Activated CD4-positive, alpha-beta T cell treated with anti-CD3 and anti-CD28 coated beads, Interleukin-2, Interleukin-4, amounts not matched to agents 100 ng/mL and 50 ng/mL, durations not matched to agents 16 hours and 8 hours (primary cell): ENCODE data around the gene AXIN2.

ENCODE experiments used
- DNase-seq: peaks from one replicate; pipeline ENCODE4 v3.0.0-alpha.2; 2020; ENCODE audit warnings: low spot score

The AXIN2 gene

DNA sequence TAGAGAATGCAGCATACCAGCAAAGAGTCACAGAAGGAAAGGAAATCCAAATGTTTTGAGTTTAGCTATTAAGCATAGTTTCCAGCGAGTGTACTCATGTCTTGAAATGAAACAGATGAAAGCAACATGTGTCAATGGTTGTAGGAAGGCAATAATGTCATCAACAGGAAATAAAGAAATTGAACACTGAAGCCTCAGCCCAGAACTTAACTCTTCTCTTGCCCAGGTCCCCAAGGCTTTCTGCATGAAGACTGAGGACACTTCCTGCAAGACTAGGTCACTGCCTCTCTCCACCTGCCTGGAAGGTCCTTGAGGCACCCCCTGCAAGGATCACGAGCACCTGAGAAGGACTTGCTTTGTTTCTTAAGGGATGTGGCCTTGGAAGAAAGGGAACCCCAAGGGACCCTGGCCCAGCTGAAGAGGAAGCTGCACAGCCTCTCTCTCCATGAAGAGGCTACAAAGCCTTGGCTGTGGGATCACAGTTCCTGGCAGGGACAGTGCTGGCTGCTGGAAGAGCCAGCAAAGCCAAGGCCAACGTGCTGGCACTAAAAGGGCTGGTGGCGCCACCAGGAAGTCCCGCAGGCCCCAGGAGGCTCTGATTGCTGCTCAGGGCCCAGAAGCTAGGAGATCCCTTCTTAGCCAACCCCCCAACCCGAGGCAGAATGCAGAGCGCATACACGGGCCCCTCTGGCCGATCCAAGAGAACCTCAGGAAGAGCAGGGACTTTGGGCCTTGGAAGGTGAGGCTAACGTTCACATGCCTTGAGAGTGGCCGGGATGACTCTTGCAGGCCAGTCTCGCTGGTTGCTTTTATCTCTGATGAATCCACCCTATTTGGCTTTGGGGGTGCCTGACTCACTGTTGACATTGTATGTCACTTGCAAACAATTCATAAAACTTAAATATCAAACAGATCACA lies 23.4 kb upstream of the AXIN2 start:
- peak; percentile 39 for DNase-seq

DNA sequence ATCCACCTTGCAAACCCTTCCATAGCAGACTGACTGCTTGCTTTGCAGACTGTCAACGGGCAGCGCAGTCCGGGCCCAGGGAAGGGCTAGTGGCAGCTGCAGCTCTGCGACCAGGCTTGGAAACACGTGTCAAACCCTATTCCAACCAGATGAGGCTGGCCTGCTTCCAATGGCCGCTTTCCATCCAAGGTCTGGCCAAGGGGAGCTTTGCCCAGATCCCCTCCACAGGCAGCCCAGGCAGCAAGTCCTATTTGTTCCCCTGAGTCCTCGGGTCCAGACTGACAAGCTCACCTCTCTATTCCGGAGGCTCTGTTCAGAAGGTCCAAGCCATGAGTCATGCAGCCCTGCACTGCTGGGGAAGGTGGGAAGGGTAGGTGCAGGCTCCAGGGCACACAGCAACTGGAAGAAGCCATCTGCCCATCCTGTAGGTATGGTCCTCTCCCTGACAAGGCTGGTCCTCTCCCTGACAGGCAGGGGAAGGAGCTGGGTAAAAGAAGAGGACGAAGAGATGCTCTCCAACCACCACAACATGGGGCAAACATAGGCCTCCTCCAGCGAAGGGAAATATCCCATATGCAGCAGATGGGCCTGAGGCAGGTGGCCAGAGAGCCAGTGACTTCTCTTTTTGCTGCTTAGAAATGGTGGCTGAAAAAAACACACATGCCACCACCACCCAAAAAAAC lies 22.6 kb upstream of the AXIN2 start:
- DNase-seq, result no peak

DNA sequence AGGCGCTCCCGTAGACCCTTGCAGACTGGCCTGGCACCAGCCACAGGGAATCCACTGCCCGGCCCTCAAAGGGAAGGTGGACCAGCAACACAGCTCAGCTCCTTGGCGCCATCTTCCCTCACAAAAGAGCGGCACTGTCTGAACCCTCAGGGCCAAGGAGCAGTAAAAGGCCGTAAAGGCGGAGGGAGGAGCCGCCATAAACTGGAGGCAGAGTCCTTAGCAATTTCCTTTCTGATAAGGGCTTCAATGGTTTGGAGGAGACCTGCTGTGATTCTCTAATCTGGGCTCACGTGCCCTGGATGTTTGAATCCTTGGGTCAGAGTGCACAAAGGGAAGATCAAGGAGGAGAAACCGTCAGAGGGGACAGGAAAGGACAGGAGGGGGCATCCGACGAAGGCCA lies 15.5 kb upstream of the AXIN2 start:
- no peak for DNase-seq

DNA sequence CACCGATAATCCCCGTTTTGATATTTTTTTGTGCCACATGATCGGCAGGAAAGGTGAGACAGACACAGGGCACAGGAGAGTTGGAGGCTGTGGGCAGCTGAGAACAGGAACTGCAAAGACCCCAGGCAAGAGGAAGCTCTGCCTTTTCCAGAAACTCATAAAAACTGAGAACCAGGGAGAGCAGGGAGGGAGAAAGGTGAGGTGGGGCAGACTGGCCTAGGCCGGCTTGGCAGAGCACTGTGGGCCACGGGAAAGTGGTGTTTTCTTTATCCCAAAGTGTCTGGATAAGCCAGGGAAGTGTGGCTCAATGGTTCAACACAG lies 11.8 kb upstream of the AXIN2 start:
- DNase-seq, result no peak

DNA sequence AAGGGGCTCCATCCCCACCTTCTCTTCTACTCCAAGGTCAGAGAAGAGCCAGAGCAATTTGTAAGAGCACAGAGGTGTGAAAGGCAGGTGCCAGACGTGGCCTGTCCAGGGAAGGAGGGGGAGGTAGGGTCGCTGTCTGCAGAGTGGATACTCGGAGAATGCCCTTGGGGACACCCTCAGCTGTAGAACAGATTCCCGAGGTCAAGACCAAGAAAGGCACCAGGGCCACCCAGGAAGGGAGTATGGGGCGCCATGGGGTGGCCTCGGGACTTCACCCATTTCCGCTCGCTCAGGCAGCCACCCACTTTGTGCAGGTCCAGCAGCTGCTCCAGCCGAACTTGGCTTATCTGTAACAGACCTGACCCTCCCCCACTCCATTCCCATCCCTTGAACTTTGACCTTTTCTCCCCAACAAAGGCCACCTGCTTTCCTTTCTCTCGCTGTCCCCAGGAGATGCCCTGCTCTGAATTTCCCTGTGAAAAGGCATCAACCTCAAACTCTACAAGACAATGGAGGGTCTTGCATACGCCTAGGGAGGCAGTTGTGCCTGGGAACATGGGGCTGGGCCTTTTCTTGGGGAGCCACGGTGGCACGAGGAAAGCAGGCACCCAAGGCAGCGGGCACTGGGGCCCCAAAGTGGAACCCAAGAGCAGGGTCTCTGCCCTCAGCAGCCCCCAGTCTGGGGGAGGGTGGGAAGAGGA lies 11.3 kb upstream of the AXIN2 start:
- DNase-seq, result no peak

DNA sequence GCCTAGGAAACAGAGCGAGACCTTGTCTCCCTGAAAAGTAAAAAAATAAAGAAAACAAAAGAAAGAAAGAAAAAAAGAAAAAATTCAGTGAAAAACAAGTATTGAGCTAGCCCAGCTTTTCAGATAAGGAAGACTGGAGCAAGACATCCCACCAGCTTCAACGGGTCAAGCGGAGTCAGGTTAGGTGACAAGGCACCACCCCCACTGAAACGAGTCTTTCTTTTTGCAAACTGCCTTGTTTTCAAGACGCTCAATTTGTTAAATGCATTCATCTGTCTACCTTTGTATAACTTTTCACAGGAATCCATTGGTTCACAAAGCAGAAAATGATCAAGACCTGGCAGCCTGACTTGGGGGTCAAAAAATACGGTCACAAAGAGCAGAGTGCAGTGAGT lies 10.7 kb upstream of the AXIN2 start:
- DNase-seq, result no peak

DNA sequence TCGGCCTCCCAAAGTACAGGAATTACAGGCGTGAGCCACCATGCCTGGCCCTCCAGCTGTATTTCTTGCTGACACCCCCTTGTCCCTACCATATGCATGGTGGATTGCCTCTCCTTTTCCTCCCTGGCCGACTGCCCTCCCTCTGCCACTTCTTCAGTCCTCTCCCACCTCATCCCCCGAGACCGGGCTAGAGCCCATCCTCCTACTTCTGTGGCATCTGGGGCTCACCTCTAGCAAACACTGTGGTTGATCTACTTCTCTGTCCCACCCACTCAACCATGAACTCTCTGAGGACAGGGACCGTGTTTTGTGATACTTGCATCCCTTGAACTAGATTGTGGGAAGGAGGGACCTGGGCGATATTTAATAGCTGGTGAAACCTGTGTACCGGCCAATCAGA lies 7.5 kb upstream of the AXIN2 start:
- no peak for DNase-seq

DNA sequence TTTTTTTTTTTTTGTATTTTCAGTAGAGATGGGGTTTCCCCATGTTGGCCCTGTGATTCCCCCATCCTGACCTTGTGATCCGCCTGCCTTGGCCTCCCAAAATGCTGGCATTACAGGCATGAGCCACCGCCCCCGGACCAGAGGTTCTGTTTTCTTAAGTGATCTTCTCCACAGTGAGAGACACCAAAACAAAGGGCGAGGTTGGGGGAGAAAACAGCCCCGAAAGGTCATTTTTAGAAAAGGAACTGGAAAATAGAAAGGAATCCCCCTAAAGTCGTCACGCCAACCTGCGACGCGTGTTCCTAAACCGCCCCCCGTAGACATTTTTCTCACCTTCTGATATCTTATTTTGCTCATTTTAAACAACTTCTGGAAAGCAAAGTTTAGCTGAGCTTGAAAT lies 6.1 kb upstream of the AXIN2 start:
- no peak for DNase-seq

DNA sequence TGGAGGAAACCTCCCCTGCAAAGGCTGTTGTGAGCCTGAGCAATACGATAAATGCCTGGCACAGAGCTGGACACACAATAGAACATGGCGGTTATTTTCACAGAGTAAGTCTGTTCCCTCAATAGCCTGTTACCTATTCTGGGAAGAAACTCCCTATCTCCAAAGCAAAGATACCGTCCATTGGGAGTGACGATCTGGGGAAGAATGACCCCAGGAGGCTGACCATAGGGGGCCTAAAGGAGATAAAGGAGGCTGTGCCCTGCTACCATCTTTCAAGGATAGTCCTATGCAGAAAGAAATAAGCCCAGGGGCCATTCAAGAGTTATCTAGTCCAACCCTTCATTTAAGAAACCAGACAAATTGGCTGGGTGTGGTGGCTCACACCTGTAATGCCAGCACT lies 4.1 kb upstream of the AXIN2 start:
- no peak for DNase-seq

DNA sequence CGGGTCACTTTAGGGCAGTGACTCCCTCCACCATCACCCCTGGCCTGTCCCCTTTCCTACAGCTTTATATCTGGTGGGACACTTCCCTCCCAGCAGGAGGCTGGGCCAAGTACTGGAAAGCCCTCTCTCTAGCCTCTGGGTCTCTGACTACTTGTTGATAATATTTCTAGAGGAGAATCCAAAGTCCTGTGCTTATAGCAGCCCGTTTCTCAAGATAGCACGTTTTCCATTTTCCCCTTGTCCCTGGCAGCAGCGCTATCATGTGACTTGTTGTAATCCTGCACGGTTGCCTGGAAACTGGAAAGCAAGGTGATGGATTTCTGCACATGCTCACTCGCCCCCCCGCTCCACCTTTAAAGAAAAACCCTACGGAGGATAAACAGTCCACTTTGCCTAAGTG lies 3.3 kb upstream of the AXIN2 start:
- DNase-seq, result no peak

DNA sequence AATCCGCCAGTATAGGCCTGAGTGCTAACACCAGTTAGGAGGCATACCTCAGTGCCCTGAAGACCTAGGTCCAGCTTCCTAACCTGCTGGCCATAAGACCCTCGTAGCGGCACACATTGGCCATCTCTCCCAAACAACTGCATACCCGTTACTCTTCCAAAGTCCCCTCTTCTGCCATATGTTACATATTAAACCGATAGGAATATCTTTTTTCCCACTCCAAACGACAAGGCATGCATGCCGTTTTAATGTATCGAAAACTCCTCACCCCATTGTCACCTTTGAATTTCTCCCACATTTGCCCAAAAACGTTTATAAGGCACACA lies 721 bp upstream of the AXIN2 start:
- DNase-seq, result no peak

DNA sequence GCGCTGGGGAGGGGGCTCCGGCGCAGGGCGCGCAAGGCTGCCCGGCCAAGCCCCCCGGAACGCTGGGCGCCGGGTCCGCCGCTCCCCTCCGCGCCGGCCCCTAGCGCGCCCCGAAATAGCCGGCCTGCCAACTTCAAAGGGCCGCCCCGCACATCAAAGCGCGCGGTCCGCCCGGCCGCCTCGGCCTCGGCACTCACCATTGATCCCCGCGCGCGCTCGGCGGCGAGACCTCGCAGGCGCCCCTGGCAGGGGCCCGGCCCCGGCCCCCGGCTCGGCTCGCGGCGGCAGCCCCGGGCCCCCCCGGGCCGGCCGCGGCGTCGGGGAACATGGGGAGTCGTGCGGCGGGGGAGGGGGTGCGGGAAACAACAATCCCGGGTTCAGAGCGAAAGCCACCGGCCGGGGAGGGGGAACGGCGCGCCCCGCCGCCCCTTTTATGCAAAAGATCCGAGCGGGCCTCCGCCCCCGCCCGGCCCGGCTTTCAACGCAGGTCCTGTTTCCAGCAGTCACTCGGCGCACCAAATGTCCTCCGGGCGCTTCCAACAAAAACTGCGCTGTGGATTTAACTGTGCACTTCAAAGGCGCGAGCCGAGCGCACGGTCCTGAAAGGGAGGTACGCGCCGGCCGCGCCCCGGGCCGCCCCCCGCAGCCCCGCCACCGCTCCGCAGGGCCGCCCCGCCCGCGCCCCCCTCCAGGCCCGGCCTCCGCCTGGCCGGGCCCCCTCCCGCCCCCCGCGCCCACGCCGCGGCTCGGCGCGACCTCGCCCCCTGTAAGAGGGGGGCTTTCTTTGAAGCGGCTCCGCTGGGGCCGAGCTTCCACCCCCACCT lies 608 bp downstream of the AXIN2 start:
- peak; percentile 52 for DNase-seq

DNA sequence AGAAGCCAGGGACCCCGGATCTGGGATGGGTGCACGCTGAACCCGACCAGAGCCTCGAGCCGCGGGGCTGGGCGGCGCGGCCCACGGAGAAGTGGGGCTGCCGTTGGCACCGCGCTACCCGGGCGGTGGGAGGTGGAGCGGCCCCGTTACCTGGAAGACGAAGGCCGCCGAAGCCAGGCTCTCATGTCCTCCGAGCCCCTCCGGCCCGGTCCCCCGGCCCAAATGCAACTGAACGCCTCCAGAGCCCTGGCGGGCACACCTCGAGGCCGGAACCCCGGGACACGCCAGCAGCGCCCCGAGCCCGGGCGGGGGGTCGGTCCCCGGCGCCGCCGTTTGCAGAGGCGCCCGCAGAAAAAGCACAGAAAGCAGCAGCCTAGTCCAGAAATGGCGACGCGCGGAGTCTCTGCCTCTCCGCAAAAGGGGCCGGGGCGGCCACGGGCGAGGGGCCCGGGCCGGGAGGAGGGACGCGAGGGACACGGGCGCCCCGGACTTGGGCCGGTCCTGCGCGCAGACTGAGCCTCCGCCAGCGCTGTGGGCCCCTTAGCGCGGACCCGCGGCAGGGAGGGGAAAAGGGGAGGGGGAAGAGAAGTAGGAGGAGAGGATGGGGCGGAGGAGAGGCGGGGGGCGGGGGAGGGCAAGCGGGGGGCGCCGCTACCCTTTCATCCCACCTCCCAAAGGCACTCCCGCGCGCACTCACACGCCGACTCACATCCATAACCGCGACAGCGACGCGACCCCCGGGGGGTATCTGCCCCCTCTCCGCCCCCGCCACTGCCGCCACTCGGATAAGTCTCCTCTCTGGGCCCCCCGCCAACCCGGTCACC lies 1.4 kb downstream of the AXIN2 start:
- no peak for DNase-seq

DNA sequence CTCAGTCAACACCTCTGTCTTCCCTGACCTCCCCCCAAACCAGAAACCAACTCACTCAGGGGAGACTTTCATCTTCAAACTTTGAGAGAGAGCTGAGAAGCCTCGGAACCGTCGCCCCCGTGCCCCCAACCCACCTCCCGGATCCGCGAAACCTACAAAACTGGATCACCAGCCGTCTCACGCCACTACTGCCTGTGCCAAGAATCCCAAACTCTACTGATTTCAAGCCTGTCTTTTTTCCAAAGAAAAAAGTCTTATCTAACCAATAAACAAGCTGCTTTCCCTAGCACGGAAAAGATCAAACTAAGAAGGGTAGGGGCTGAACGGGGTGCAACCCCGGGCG lies 2.0 kb downstream of the AXIN2 start:
- no peak for DNase-seq

DNA sequence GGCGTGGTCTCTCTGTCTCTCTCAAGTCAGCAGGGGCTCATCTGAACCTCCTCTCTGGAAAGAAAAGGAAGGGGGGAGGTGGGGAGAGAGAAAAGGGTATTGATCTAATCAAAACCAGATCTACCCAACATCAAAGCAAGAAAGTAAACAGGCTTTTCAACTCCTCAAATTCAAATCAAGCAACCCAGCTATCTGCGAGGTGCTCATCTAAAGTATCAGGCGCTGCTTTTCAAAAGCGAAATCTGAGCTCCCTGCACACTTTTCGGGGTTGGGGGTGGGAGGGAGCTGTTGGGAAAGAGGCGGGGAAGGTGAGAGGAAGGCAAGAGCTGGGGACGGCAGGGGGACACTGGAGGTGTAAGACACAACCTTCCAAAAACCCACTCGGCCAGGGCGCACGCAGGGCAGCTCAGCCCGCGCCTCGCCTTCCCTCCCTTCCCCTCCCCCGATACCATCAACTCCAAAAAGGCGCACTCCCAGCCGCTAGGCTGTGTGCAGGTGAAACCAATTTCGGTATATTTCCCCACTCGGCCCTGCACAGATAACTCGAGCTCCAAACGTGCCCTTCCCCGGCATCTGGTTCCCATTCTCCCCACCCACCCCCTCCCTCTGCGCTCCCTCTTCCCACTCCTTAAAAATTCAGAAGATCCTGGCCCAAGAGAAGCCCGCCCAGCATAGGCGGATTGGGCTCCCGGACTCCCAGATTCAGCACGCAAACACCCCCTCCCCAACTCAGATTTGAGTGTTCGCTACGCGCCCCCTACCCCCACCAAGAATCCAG lies 2.6 kb downstream of the AXIN2 start:
- DNase-seq, result no peak

DNA sequence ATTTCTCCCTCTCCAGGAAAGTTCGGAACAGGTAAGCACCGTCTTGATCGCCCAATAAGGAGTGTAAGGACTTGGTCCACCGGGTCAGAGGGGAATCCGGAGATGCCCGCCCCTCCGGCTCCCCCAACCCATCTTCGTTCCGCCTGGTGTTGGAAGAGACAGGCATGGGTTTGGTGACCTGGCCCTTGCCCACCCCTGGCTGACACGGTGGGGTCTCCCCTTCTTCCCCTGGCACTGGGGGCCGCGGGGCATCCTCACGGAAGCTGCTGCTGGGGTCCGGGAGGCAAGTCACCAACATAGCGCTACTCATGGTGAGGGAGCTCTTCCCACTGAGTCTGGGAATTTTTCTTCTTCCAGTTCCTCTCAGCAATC lies 3.2 kb downstream of the AXIN2 start:
- DNase-seq, result no peak

DNA sequence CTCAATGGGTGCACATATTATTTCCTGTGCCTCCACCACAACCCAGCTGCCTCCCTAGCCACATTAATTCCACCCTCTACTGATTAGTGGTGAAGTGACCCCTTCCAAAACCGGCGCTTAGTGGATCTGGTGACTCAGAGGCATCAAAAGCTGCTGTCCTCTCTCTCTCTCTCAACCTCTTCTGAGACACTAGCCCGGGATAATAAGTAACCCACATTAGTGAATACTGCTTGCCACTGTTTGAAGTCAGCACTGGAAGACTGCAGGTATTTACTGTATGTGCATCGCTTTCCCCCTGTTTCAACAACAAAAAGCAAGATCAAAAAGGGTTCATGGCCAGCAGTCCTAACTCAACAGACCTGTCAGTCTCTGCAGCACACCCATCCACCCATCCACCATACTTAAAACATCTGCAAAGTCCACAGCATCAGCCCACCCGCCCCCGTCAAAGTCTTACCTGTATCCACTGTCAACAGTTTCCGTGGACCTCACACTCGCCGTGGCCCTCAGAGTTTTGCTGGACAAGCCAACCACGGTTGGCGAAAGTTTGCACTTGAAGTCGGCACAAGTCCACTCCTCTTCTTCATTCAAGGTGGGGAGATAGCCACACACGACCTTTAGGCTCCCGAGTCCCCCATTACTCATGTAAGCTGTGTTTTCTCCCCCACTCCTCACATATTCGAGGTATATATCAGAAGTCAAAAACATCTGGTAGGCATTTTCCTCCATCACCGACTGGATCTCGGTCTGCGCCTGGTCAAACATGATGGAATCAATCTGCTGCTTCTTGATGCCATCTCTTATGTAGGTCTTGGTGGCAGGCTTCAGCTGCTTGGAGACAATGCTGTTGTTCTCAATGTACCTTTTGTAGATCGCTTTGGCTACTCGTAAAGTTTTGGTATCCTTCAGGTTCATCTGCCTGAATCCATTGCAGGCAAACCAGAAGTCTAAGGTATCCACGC lies 3.8 kb downstream of the AXIN2 start:
- no peak for DNase-seq

DNA sequence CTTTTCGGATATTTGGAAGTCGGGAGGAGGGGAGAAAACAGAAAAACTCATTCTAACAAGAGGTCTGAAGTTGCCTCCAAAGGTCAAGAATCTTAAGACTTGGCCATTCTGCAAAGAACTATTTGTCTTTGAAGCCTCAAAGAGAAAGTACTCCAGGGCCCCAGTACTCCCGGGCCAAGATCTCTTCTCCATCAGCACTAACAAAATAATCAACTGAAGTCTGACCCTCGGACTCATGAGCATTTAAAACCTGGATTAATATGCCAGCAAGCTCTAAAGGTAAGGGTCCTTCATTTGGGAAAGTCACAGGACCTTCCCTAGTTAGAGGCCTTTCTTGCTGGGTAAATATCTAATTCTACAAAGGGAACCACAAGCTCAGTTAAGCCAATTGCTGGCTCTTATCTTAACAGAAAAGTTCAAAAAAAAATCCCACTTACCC lies 4.5 kb downstream of the AXIN2 start:
- no peak for DNase-seq

DNA sequence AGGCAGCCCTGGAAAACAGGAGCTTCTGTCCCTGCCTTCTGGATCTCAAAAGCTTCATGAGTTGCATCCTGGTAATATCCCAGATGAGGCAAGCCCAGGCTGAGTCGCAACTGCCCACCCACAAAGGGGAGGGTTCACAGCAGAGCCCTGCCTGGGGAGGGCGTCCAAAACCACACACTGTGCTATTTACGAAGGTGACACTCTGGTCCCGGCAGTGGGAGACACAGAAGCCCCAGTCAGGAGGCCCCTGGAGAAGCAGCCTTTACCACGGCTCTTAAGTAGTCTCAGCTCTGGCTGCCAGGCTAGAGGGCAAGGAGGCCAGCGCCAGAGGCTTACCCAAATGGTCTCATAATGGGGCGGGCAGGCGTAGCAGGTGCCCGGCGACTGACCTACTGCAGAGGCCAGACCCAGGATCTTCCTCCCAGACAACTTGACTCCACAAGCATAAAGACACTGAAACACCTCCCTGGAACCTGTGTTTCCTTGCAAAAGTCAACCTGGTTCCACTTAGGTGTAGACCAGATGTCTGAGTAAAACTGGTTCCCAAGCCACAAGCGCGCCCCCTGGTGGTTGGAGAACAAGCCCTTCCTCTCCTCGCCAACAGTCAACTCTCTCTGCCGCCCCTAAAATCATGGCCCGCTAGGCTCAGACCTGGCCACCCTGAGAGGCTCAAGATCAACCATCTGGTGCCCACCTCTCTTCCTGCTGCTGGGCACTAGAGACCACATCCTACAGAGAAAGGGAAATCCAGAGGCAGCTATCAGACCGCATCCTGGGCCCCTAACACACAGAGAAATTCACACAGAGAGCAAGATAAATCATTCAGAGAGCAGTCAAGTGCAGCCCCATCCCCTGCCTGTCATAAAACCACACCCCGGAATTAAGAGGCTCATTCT lies 5.2 kb downstream of the AXIN2 start:
- peak; percentile 86 for DNase-seq
